ENCODE data around the gene FRMD5.

The FRMD5 gene

GRCh38 chr15:43911235-43911781 is 283.8 kb downstream of the FRMD5 start:
- Histone ChIP-seq H3K9me3 (ENCODE audit: control insufficient read depth, insufficient read depth, low read length) (no peaks in the 10 kb centered on the region), H3K9me2 (replicated peaks; ENCODE audit: control insufficient read depth, low read length) (no peaks in the 10 kb centered on the region), H3K27ac (ENCODE audit: low read depth, low read length) (no peak overlapping the region), H3K4me1 (ENCODE audit: control insufficient read depth, low read length) (no peaks in the 10 kb centered on the region), H4K20me1 (ENCODE audit: control insufficient read depth, insufficient read depth, low read depth, low read length) (no peaks in the 10 kb centered on the region), H3F3A (ENCODE audit: control insufficient read depth, insufficient read depth) (no peaks in the 10 kb centered on the region), H3K4me3 (ENCODE audit: low read length) (no peak overlapping the region), H3K79me2 (ENCODE audit: control insufficient read depth, low read length) (no peaks in the 10 kb centered on the region), H3K36me3 (ENCODE audit: control insufficient read depth, low read length) (no peaks in the 10 kb centered on the region), H3K27me3 (ENCODE audit: control insufficient read depth, low read length) (no peaks in the 10 kb centered on the region; the same call in 1 of the 2 replicates), H3K4me2 (ENCODE audit: low read length) (no peak overlapping the region)
- TF ChIP-seq EZH2phosphoT487 (IDR thresholded peaks at IDR 0.05; ENCODE audit: borderline replicate concordance, low read length) = no peak
- TF ChIP-seq CTCF (IDR thresholded peaks at IDR 0.05; ENCODE audit: low read depth, low read length, poor library complexity, severe bottlenecking) = no peak

- Histone ChIP-seq H3K27me3 (ENCODE audit: control insufficient read depth, low read length) (no peaks in the 10 kb centered on the region; the same call in 1 of the 2 replicates), H3K36me3 (ENCODE audit: control insufficient read depth, low read length) (no peaks in the 10 kb centered on the region), H3K79me2 (ENCODE audit: control insufficient read depth, low read length) (no peaks in the 10 kb centered on the region), H3K4me2 (ENCODE audit: low read length) (no peak overlapping the region), H3K9me2 (replicated peaks; ENCODE audit: control insufficient read depth, low read length) (no peaks in the 10 kb centered on the region), H3F3A (ENCODE audit: control insufficient read depth, insufficient read depth) (no peaks in the 10 kb centered on the region), H3K9me3 (ENCODE audit: control insufficient read depth, insufficient read depth, low read length) (no peaks in the 10 kb centered on the region), H3K4me1 (ENCODE audit: control insufficient read depth, low read length) (no peaks in the 10 kb centered on the region), H3K4me3 (ENCODE audit: low read length) (no peak overlapping the region), H3K27ac (ENCODE audit: low read depth, low read length) (no peak overlapping the region), H4K20me1 (ENCODE audit: control insufficient read depth, insufficient read depth, low read depth, low read length) (no peaks in the 10 kb centered on the region)
- TF ChIP-seq CTCF (IDR thresholded peaks at IDR 0.05; ENCODE audit: low read depth, low read length, poor library complexity, severe bottlenecking) (no peak), EZH2phosphoT487 (IDR thresholded peaks at IDR 0.05; ENCODE audit: borderline replicate concordance, low read length) (no peak)
Observed at GRCh38 chr15:43908516-43909050, 286.5 kb downstream of the FRMD5 start.

- no peaks in the 10 kb centered on the region for H4K20me1 ChIP-seq (ENCODE audit: control insufficient read depth, insufficient read depth, low read depth, low read length)
- H3K9me3 ChIP-seq (ENCODE audit: control insufficient read depth, insufficient read depth, low read length) = no peaks in the 10 kb centered on the region
- H3K4me1 ChIP-seq (ENCODE audit: control insufficient read depth, low read length) = no peaks in the 10 kb centered on the region
- no peaks in the 10 kb centered on the region for H3K9me2 ChIP-seq (replicated peaks; ENCODE audit: control insufficient read depth, low read length)
- H3K27me3 ChIP-seq (ENCODE audit: control insufficient read depth, low read length) = no peaks in the 10 kb centered on the region
- H3K4me2 ChIP-seq (ENCODE audit: low read length) = no peak overlapping the region
- H3K79me2 ChIP-seq (ENCODE audit: control insufficient read depth, low read length) = no peaks in the 10 kb centered on the region
- no peak overlapping the region for H3K27ac ChIP-seq (ENCODE audit: low read depth, low read length)
- H3F3A ChIP-seq (ENCODE audit: control insufficient read depth, insufficient read depth) = no peaks in the 10 kb centered on the region
- no peak overlapping the region for H3K4me3 ChIP-seq (ENCODE audit: low read length)
- no peaks in the 10 kb centered on the region for H3K36me3 ChIP-seq (ENCODE audit: control insufficient read depth, low read length)
- no peak for TF ChIP-seq CTCF (IDR thresholded peaks at IDR 0.05; ENCODE audit: low read depth, low read length, poor library complexity, severe bottlenecking)
- TF ChIP-seq EZH2phosphoT487 (IDR thresholded peaks at IDR 0.05; ENCODE audit: borderline replicate concordance, low read length) = no peak
Observed at GRCh38 chr15:43905755-43906154, 289.3 kb downstream of the FRMD5 start.
